ENCODE results near the gene YBX2. TPM values are rescaled to one million over a fixed set of nuclear protein-coding genes. Genes with fewer than 3 reads are reported as not detected.
A peak's percentile ranks its signal among the peaks of the same experiment; 100 is the strongest.

The YBX2 gene
- total RNA-seq, 2 donors from 2014 or later: 0.26 to 1.3 TPM

DNA sequence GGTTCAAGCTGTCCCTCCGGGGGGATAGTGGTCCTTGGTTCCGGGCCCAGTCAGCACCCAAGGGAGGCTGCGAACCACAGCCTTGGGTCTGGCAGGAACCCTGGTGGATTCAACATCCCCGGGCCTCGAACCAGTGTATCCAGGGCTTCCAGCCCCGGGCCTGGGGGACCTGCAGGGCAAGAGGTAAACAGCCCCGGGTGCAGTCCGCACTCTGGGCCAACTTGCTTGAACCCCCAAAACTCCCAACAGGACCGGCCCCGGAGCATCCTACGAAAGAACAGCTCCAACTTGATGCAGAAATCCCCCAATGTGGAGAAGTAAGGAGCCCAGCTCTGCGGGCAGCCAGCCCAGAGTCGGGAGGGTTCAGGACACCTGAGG lies 36.2 kb upstream of the YBX2 start:
- peak overlapping the region in 3 of 4 donors; percentile 79 to 92 (median 92) for H3K27ac ChIP-seq
- no peak overlapping the region for H3K4me3 ChIP-seq
- H3K4me1 ChIP-seq: peaks cover 25% of the 10 kb centered on the region
- H3K9me3 ChIP-seq: no peaks in the 10 kb centered on the region
- H3K27me3 ChIP-seq: no peaks in the 10 kb centered on the region
- H3K36me3 ChIP-seq (replicated peaks in 1 of 2; ENCODE audit: insufficient read depth in 1 of 2, low read depth in 2 of 2): no peaks in the 10 kb centered on the region
- TF ChIP-seq, protein P1, sequence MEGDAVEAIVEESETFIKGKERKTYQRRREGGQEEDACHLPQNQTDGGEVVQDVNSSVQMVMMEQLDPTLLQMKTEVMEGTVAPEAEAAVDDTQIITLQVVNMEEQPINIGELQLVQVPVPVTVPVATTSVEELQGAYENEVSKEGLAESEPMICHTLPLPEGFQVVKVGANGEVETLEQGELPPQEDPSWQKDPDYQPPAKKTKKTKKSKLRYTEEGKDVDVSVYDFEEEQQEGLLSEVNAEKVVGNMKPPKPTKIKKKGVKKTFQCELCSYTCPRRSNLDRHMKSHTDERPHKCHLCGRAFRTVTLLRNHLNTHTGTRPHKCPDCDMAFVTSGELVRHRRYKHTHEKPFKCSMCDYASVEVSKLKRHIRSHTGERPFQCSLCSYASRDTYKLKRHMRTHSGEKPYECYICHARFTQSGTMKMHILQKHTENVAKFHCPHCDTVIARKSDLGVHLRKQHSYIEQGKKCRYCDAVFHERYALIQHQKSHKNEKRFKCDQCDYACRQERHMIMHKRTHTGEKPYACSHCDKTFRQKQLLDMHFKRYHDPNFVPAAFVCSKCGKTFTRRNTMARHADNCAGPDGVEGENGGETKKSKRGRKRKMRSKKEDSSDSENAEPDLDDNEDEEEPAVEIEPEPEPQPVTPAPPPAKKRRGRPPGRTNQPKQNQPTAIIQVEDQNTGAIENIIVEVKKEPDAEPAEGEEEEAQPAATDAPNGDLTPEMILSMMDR (IDR thresholded peaks at IDR 0.05): no peak
- no peak for TF ChIP-seq POLR2A (IDR thresholded peaks at IDR 0.05)
- intact Hi-C loops (cut with DNase I): no loop called here
- no peak for ATAC-seq
- WGBS, 2 donors: 50 to 54% methylated on average over 12 of the region's 13 CpGs
- DNase-seq: no peak

DNA sequence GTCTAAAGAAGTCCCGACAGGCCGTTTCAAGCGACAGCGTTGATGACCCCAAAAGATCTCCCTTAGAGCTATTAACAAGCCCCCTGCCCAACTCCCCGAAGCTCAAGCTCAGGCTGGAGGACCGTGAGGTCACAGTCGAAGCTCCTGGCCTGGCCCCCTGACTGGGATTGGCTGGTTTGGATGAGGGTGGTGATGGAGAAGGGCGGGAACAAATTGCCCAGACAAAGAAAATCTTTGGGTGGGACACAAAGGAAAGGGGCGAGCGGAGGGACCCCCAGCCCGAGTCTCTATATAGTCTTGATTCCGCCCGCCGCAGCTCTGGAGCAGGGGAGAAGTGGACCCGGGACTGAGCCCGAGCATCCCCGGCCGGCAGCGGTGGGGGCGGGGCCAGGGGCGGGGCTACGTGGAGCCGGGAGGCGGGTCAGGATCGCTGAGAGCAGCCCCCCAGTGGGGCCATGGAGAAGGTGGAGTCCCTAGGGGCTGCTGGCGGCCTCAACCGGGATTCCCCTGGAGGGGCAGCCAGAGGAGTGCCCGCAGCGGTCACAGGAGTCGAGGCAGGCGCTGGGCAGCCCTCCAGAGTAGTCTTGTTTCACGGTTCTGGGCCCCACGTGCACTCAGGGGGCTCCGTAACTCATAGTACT lies 35.7 kb upstream of the YBX2 start:
- H3K36me3 ChIP-seq (replicated peaks in 1 of 2; ENCODE audit: insufficient read depth in 1 of 2, low read depth in 2 of 2): peaks cover 0 to 3% of the 10 kb centered on the region in 2 donors
- peak overlapping the region; percentile 5 to 94 for H3K4me3 ChIP-seq
- H3K27me3 ChIP-seq: no peaks in the 10 kb centered on the region
- ATAC-seq: peak; percentile 44
- no peaks in the 10 kb centered on the region for H3K9me3 ChIP-seq
- peak; percentile 62 to 79 (median 72) for DNase-seq
- peak overlapping the region; percentile 79 to 92 (median 89) for H3K27ac ChIP-seq
- no peak for TF ChIP-seq POLR2A (IDR thresholded peaks at IDR 0.05)
- TF ChIP-seq, protein P1 (IDR thresholded peaks at IDR 0.05): no peak
- intact Hi-C loops (cut with DNase I): no loop called here
- WGBS, 2 donors: 0% methylated on average over 21 to 26 of the region's 34 CpGs
- H3K4me1 ChIP-seq: peaks cover 25% of the 10 kb centered on the region

DNA sequence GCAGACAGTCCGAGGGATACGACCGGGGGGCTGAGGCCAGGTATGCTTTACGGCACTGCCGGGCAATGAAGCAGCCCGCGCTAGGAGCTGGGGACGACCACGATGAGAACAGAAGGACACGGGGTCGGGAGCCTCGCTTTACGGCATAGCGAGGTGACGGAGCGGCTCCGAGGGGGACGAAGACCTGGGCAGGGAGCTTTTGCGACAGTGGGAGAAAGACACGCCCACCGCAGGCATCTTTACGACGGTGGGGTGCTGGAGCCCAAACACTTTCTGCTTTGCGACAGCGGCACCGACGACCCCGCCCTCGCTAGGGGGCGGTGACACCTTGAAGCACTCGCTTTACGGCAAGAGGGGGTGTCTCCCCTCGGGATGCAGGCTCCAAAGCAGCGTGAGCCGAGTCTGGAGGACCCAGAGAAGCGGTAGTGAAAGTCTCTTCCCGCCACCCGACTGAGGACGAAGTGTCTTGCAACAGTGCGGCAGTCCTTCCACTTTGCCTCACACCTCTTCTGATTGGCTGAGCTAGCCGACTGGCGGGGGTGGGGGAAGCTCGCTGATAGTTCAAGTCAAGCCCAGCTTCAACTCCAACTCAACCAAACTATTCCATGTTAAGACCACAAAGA lies 35.0 kb upstream of the YBX2 start:
- ATAC-seq: peak; percentile 90

DNA sequence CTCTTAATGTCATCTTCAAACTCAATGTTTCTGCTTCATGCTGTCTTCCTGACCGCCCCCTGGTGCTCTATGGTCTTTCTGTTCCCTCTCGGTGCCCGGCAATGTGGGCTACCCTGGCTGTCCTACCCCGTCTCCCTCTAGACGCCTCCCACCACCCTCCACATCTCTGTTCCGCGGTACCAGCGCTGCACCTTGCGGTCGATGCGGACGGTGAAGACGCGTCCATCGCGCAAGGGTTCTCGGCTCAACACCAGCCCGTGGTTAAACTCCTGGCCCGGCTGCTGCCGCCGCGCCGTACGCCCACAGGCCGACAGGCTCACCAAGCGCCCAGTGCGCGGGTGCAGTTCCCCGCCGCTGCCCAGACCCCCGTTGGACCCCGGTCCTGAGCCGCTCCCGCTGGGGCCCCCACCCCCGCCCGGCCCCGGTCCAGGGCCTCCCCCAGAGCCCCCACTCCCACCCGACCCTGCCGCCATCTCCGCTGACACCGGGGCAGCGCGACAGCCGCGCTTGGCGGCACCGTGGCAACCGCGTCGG lies 34.5 kb upstream of the YBX2 start, which contains the start of gene NEURL4:
NEURL4 (minus strand) TSS at position 496 of the 534 bp plus-strand sequence; CDS start at position 473, 23 bp downstream.
- intact Hi-C loops (cut with DNase I): no loop called here
- peaks cover 0 to 4% of the 10 kb centered on the region in 2 donors for H3K36me3 ChIP-seq (replicated peaks in 1 of 2; ENCODE audit: insufficient read depth in 1 of 2, low read depth in 2 of 2)
- peak within 1 kb of the TSS; percentile 79 to 92 (median 89) for H3K27ac ChIP-seq
- peaks cover 25% of the 10 kb centered on the region for H3K4me1 ChIP-seq
- no peaks in the 10 kb centered on the region for H3K9me3 ChIP-seq
- WGBS, 2 donors: 0% methylated on average over 10 to 47 of the region's 50 CpGs
- ATAC-seq (peak; percentile 19), DNase-seq (no peak)
- H3K27me3 ChIP-seq: no peaks in the 10 kb centered on the region
- H3K4me3 ChIP-seq: peak within 1 kb of the TSS; percentile 85 to 94
- TF ChIP-seq, protein P1 (IDR thresholded peaks at IDR 0.05): no peak
- no peak for TF ChIP-seq POLR2A (IDR thresholded peaks at IDR 0.05)

More for the DNA sequence above, 35.0 kb upstream of the YBX2 start:
- Histone ChIP-seq H3K36me3 (replicated peaks in 1 of 2; ENCODE audit: insufficient read depth in 1 of 2, low read depth in 2 of 2) (peaks cover 0 to 4% of the 10 kb centered on the region in 2 donors), H3K27ac (peak overlapping the region; percentile 79 to 92 (median 89)), H3K4me3 (peak overlapping the region; percentile 85 to 94), H3K4me1 (peaks cover 25% of the 10 kb centered on the region), H3K27me3 (no peaks in the 10 kb centered on the region), H3K9me3 (no peaks in the 10 kb centered on the region)
- intact Hi-C loops (cut with DNase I): no loop called here
- TF ChIP-seq, protein P1 (IDR thresholded peaks at IDR 0.05): peak in 1 of 7 experiments; percentile 1
- TF ChIP-seq POLR2A (IDR thresholded peaks at IDR 0.05): peak; percentile 29 to 87 (median 76)
- peak; percentile 98 to 100 (median 99) for DNase-seq
- 0% methylated on average over 43 of the region's 43 CpGs; no CpG with 5 or more reads in 1 of the 2 donors for WGBS, 2 donors

All from body of pancreas (tissue), 4 donors.